ACC112 (cell line): Measurements from ENCODE around the gene PNPLA7.
"Not testable (repeated sequence)": the region's sequence is repeated elsewhere in the genome, so short reads cannot be mapped to it uniquely, and the experiment has no call there.

Experiments
- H2AFZ ChIP-seq: fragments of 200-600 bp; sonication (generic); one replicate; pipeline ENCODE4 v1.6.0; 2017; ENCODE audit warnings: antibody characterized with exemption, low read length; ENCODE audit not compliant: unreplicated experiment
- H3K27ac ChIP-seq: fragments of 200-600 bp; sonication (generic); 2 replicates; pipeline ENCODE4 v1.5.1; 2014; ENCODE audit warnings: low read depth, mild to moderate bottlenecking, antibody characterized with exemption, low read length, moderate library complexity
- H3K27me3 ChIP-seq: fragments of 200-600 bp; sonication (generic); 2 replicates; pipeline ENCODE4 v1.6.1; 2014; ENCODE audit warnings: mild to moderate bottlenecking, antibody characterized with exemption, low read length, moderate library complexity, mixed read lengths; ENCODE audit not compliant: insufficient read depth
- H3K36me3 ChIP-seq: fragments of 200-600 bp; sonication (generic); 2 replicates; pipeline ENCODE4 v1.6.1; 2016; ENCODE audit warnings: mild to moderate bottlenecking, antibody characterized with exemption, low read length, moderate library complexity, mixed read lengths; ENCODE audit not compliant: insufficient read depth
- H3K4me1 ChIP-seq: fragments of 200-600 bp; sonication (generic); one replicate; pipeline ENCODE4 v1.6.1; 2016; ENCODE audit warnings: low read length, mixed read lengths; ENCODE audit not compliant: insufficient read depth, unreplicated experiment, control insufficient read depth
- H3K4me3 ChIP-seq: fragments of 200-600 bp; sonication (generic); 2 replicates; pipeline ENCODE4 v1.5.1; 2014; ENCODE audit warnings: mild to moderate bottlenecking, low read depth, low read length
- H3K79me2 ChIP-seq: fragments of 200-600 bp; sonication (generic); one replicate; pipeline ENCODE4 v1.6.0; 2016; ENCODE audit warnings: low read length; ENCODE audit not compliant: control insufficient read depth, unreplicated experiment, insufficient read depth

PNPLA7 gene

GRCh38 chr9:137514691-137515337 is 35.4 kb downstream of the PNPLA7 start:
- Histone ChIP-seq H3K27me3 (no peaks in the 10 kb centered on the region), H2AFZ (no peak overlapping the region), H3K4me3 (no peak overlapping the region), H3K27ac (no peak overlapping the region), H3K4me1 (no peaks in the 10 kb centered on the region), H3K79me2 (no peaks in the 10 kb centered on the region), H3K36me3 (no peaks in the 10 kb centered on the region)

GRCh38 chr9:137513801-137514570 is 36.2 kb downstream of the PNPLA7 start:
- not testable (repeated sequence) for H3K27me3 ChIP-seq, H2AFZ ChIP-seq, H3K36me3 ChIP-seq, H3K4me3 ChIP-seq, H3K79me2 ChIP-seq, H3K27ac ChIP-seq, H3K4me1 ChIP-seq

GRCh38 chr9:137513136-137513535 is 37.1 kb downstream of the PNPLA7 start:
- not testable (repeated sequence) for H3K4me3 ChIP-seq, H3K27me3 ChIP-seq, H2AFZ ChIP-seq, H3K27ac ChIP-seq, H3K79me2 ChIP-seq, H3K36me3 ChIP-seq, H3K4me1 ChIP-seq

- no peak overlapping the region for H3K4me3 ChIP-seq
- no peak overlapping the region for H2AFZ ChIP-seq
- H3K27me3 ChIP-seq, result no peaks in the 10 kb centered on the region
- H3K27ac ChIP-seq, result no peak overlapping the region
- no peaks in the 10 kb centered on the region for H3K79me2 ChIP-seq
- no peaks in the 10 kb centered on the region for H3K36me3 ChIP-seq
- no peaks in the 10 kb centered on the region for H3K4me1 ChIP-seq
Measured at GRCh38 chr9:137511758-137512463, 38.3 kb downstream of the PNPLA7 start.

GRCh38 chr9:137511126-137511525 is 39.1 kb downstream of the PNPLA7 start:
- not testable (repeated sequence) for H3K36me3 ChIP-seq, H3K79me2 ChIP-seq, H3K27ac ChIP-seq, H3K4me1 ChIP-seq, H3K4me3 ChIP-seq, H2AFZ ChIP-seq, H3K27me3 ChIP-seq

GRCh38 chr9:137509198-137509597 is 41.0 kb downstream of the PNPLA7 start:
- H3K27me3 ChIP-seq, result no peaks in the 10 kb centered on the region
- H2AFZ ChIP-seq, result no peak overlapping the region
- H3K79me2 ChIP-seq, result no peaks in the 10 kb centered on the region
- H3K36me3 ChIP-seq, result no peaks in the 10 kb centered on the region
- H3K4me3 ChIP-seq, result no peak overlapping the region
- no peaks in the 10 kb centered on the region for H3K4me1 ChIP-seq
- H3K27ac ChIP-seq, result no peak overlapping the region

- no peak overlapping the region for H2AFZ ChIP-seq
- H3K4me3 ChIP-seq, result no peak overlapping the region
- no peaks in the 10 kb centered on the region for H3K36me3 ChIP-seq
- H3K4me1 ChIP-seq, result no peaks in the 10 kb centered on the region
- H3K27me3 ChIP-seq, result no peaks in the 10 kb centered on the region
- no peaks in the 10 kb centered on the region for H3K79me2 ChIP-seq
- H3K27ac ChIP-seq, result no peak overlapping the region
Measured at GRCh38 chr9:137506702-137507171, 43.5 kb downstream of the PNPLA7 start.

GRCh38 chr9:137506274-137506673 is 43.9 kb downstream of the PNPLA7 start:
- Histone ChIP-seq H3K4me3 (no peak overlapping the region), H3K27me3 (no peaks in the 10 kb centered on the region), H2AFZ (no peak overlapping the region), H3K36me3 (no peaks in the 10 kb centered on the region), H3K27ac (no peak overlapping the region), H3K79me2 (no peaks in the 10 kb centered on the region), H3K4me1 (no peaks in the 10 kb centered on the region)

- no peak overlapping the region for H2AFZ ChIP-seq
- H3K4me1 ChIP-seq, result no peaks in the 10 kb centered on the region
- H3K27ac ChIP-seq, result no peak overlapping the region
- no peaks in the 10 kb centered on the region for H3K79me2 ChIP-seq
- no peaks in the 10 kb centered on the region for H3K27me3 ChIP-seq
- H3K36me3 ChIP-seq, result no peaks in the 10 kb centered on the region
- H3K4me3 ChIP-seq, result no peak overlapping the region
Measured at GRCh38 chr9:137505421-137506140, 44.6 kb downstream of the PNPLA7 start.

GRCh38 chr9:137504432-137504777 is 45.8 kb downstream of the PNPLA7 start:
- no peaks in the 10 kb centered on the region for H3K4me1 ChIP-seq
- H3K4me3 ChIP-seq, result no peak overlapping the region
- no peaks in the 10 kb centered on the region for H3K36me3 ChIP-seq
- no peaks in the 10 kb centered on the region for H3K27me3 ChIP-seq
- H2AFZ ChIP-seq, result no peak overlapping the region
- H3K79me2 ChIP-seq, result no peaks in the 10 kb centered on the region
- H3K27ac ChIP-seq, result no peak overlapping the region
